WERI-Rb-1 (cell line): ENCODE measurements around the gene TRA2B.
A peak's percentile ranks its signal among the peaks of the same experiment; 100 is the strongest.

ENCODE experiments used
- DNase-seq: peaks from one replicate; pipeline ENCODE4 v3.0.0-alpha.2; 2020
- H3K27ac ChIP-seq: fragments of 250-450 bp; sonication (Bioruptor Pico); 2 replicates; pipeline ENCODE4 v1.5.1; 2020; ENCODE audit warnings: mild to moderate bottlenecking, moderate library complexity
- H3K27me3 ChIP-seq: fragments of 250-450 bp; sonication (Bioruptor Pico); 2 replicates; pipeline ENCODE4 v1.5.1; 2021; ENCODE audit warnings: mild to moderate bottlenecking, low read depth, moderate library complexity; ENCODE audit not compliant: insufficient read depth, severe bottlenecking
- H3K36me3 ChIP-seq: fragments of 250-450 bp; sonication (Bioruptor Pico); 2 replicates; pipeline ENCODE4 v1.5.1; 2020; ENCODE audit warnings: mild to moderate bottlenecking, moderate library complexity
- H3K4me3 ChIP-seq: 2 replicates; pipeline ENCODE4 v1.5.1; 2011; ENCODE audit warnings: low read depth, mild to moderate bottlenecking, control low read depth, low read length
- H3K9me3 ChIP-seq: fragments of 250-450 bp; sonication (Bioruptor Pico); 2 replicates; pipeline ENCODE4 v1.5.1; 2021; ENCODE audit warnings: mild to moderate bottlenecking, moderate library complexity; ENCODE audit not compliant: severe bottlenecking
- TF ChIP-seq, protein P1 (sequence below): IDR thresholded peaks from 2 replicates; pipeline ENCODE4 v1.5.1; 2011; ENCODE audit warnings: low read depth, mild to moderate bottlenecking, control low read depth, inconsistent platforms, low read length

Gene TRA2B

DNA sequence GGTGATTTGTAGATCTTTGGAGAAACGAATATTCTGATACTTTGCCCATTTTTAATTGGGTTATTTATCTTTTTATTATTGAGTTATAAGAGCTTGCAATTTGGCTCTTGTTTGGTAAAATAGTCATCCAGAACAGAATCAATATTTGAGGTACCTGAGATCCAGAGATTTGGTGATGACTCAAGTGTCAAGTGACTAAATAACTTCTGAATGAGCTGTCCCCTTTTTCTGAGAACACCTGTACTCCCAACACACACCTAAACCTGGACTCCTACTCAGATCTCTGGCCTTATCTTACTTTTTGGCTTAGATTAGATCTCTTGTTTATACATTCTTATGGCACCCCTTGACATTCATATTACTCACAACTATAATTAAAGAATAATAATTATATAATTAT is 3.1 kb upstream of the TRA2B start:
- no peak overlapping the region for H3K4me3 ChIP-seq
- no peak for DNase-seq
- H3K9me3 ChIP-seq = peaks cover 4% of the 10 kb centered on the region
- no peaks in the 10 kb centered on the region for H3K27me3 ChIP-seq
- TF ChIP-seq, protein P1, sequence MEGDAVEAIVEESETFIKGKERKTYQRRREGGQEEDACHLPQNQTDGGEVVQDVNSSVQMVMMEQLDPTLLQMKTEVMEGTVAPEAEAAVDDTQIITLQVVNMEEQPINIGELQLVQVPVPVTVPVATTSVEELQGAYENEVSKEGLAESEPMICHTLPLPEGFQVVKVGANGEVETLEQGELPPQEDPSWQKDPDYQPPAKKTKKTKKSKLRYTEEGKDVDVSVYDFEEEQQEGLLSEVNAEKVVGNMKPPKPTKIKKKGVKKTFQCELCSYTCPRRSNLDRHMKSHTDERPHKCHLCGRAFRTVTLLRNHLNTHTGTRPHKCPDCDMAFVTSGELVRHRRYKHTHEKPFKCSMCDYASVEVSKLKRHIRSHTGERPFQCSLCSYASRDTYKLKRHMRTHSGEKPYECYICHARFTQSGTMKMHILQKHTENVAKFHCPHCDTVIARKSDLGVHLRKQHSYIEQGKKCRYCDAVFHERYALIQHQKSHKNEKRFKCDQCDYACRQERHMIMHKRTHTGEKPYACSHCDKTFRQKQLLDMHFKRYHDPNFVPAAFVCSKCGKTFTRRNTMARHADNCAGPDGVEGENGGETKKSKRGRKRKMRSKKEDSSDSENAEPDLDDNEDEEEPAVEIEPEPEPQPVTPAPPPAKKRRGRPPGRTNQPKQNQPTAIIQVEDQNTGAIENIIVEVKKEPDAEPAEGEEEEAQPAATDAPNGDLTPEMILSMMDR = no peak
- no peak overlapping the region for H3K27ac ChIP-seq
- peaks cover 18% of the 10 kb centered on the region for H3K36me3 ChIP-seq

DNA sequence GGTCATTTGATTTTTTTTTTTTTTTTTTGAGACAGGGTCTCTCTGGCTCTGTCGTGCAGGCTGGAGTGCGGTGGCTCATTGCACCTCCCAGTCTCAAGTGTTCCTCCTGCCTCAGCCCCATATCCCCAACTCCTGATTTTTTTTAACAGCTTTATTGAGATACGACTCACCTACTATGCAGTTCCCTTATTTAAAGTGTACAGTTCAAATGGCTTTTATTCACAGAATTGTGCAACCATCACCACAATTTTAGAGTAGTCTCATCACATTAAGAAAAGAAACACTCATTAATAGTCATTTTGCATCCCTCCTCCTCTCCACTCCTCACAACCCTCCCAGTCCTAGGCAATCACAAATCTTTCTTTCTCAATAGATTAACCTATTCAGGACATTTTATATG is 1.9 kb upstream of the TRA2B start:
- Histone ChIP-seq H3K27me3 (no peaks in the 10 kb centered on the region), H3K4me3 (no peak overlapping the region), H3K36me3 (peaks cover 31% of the 10 kb centered on the region), H3K9me3 (peaks cover 4% of the 10 kb centered on the region), H3K27ac (no peak overlapping the region)
- DNase-seq = no peak
- TF ChIP-seq, protein P1 = no peak

DNA sequence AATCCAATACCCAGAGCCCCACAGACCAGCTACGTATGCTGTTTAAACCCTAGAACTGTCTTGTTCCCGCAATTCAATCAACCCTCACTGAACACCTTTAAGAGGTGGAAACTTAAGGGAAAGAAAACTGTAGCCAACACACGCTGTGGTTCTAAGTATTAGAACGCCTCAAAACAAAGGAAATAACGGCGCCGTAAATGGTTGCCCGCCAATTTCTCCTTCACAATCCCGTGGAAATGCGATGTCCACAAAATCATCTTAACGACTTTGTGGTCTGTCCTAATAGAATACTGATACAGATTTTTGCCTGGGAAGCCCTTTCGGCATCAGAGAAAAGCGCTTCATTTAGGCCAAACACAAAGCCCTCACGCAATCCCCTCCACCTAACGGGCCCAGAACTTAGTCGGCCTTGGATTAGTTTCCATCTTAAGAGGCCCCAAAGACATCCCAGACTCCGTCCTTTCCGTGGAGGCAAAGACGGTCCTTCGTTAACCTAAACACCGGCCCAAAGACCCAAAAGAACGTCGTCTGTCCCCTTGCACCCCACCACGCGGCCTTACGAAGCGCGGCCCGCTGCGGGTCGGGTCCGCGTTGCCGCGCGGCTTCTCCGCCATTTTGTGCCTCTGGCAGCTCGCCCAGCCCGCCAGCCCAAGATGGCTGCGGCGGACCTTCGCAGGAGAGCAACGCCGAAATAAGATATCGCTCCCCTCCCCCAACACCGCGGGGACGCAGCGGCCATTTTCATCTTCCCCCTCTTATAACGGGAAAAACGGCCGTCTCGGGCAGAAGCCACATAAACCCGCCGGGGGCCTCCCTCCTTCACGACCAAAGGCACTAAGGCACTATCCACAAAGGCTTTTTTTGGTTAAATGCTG is 763 bp downstream of the TRA2B start:
- TF ChIP-seq, protein P1 = no peak
- Histone ChIP-seq H3K27ac (peak overlapping the region; percentile 98), H3K9me3 (peaks cover 4% of the 10 kb centered on the region), H3K4me3 (peak overlapping the region; percentile 98), H3K36me3 (peaks cover 53% of the 10 kb centered on the region), H3K27me3 (no peaks in the 10 kb centered on the region)
- DNase-seq = peak; percentile 88

DNA sequence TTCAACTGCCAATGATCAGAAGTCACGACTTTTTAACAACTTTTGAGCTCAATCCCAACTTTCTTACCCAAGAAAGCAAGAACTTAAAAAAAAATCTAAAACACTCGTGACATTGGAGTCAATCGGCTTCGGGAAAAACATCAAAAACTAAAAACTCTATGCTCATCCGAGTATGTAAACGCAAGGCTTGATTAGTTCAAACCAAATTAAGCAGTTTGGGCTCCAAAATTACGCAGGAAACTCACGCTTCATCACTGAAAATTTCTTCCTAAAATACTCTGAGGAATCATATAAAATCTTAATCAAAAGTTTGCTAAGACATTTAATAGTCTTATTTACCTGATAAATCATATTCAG is 1.6 kb downstream of the TRA2B start:
- Histone ChIP-seq H3K4me3 (peak overlapping the region; percentile 98), H3K27me3 (no peaks in the 10 kb centered on the region), H3K27ac (peak overlapping the region; percentile 98), H3K9me3 (peaks cover 4% of the 10 kb centered on the region), H3K36me3 (peaks cover 58% of the 10 kb centered on the region)
- no peak for DNase-seq
- TF ChIP-seq, protein P1 = no peak

DNA sequence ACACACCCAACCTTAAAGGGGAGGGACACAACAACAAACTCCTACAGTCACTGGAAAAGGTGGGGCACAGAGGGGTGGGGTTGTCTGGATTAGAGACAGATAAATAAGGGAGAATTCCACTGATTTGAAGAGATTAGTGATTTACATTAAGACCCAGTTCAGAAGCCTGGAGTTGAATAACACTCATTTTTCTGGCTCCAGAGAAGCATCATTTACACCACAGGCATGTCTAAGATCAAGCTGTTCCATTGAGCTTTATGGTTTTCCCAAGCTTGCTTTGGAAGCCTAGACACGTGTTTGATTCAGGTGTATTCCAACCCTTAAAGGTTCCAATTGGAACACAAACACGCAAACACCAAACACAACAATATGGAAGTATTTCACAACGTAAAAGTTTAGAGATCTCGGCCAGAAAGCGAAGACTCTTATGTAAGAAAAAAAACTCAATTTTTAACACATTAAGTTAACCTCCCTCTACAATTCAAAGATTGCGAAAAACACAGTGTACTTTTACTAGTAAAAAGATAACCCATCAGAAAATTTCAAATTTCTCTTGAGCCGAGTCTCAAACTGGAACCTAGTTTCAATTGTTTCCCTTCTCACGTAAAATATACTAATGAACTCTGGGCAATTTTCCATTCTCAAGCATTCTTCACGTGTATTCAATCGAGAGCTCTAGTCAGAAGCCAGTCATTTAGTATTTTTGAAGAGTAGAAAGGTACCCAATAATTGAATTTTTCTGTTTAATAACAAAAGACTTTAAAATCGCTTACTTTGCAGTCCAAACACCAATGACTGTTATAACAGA is 2.1 kb downstream of the TRA2B start:
- peak overlapping the region; percentile 98 for H3K4me3 ChIP-seq
- no peaks in the 10 kb centered on the region for H3K27me3 ChIP-seq
- DNase-seq = no peak
- TF ChIP-seq, protein P1 = no peak
- H3K27ac ChIP-seq = peak overlapping the region; percentile 98
- H3K9me3 ChIP-seq = peaks cover 4% of the 10 kb centered on the region
- peaks cover 64% of the 10 kb centered on the region for H3K36me3 ChIP-seq
